ENCODE data around the gene VEGFB. TPM values are rescaled to one million over a fixed set of nuclear protein-coding genes. Genes with fewer than 3 reads are reported as not detected.

VEGFB gene
- total RNA-seq, 1 experiment from 2014 or later = 47.5 TPM

DNA sequence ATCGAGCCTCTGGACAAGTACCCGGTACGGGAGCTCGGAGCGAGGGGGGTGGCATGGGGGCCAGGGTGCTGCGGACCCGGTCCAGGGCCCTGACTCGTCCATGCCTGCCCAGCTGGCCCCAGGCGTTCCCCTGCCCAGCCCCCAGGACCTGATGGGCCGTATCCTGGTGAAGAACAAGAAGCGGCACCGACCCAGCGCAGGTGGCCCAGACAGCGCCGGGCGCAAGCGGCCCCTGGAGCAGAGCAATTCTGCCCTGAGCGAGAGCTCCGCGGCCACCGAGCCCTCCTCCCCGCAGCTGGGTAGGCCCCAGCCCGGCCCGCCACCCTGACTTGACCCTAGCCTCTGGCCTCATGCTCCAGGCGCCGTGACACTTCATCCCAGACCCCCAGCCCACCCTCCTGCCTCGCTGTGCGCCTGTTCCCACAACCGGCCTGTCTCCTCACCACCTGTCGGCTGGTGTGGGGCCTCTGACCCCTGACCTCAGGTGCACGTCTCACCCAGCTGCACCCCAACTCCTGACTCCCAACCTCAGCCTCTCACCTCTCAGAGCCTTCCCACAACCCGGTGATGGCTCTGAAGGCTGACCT, 24.7 kb downstream of the VEGFB start:
- ATAC-seq (no peak), DNase-seq (ENCODE audit: low read depth, low spot score) (no peak)
- CTCF ChIA-PET = no interaction called here
- Histone ChIP-seq H3K4me3 (replicated peaks in 1 of 2; ENCODE audit: low read depth in 1 of 2, low read length in 2 of 2) (no peak overlapping the region), H3K4me2 (ENCODE audit: low read length) (no peak overlapping the region), H3K79me2 (ENCODE audit: insufficient read depth, low read length) (peaks cover 14% of the 10 kb centered on the region; the same call in 1 of the 2 replicates), H3K27ac (ENCODE audit: low read depth, low read length) (no peak overlapping the region), H3K27me3 (ENCODE audit: insufficient read depth, low read length) (no peaks in the 10 kb centered on the region), H2AFZ (ENCODE audit: low read depth, low read length, poor library complexity, severe bottlenecking) (no peak overlapping the region), H3K4me1 (ENCODE audit: control insufficient read depth in 1 of 2, insufficient read depth in 2 of 2, low read length in 2 of 2) (peaks cover 4 to 11% of the 10 kb centered on the region in 2 experiments; a peak in 3 of 4 replicates), H3K9ac (ENCODE audit: low read length) (no peak overlapping the region), H4K20me1 (ENCODE audit: insufficient read depth) (no peaks in the 10 kb centered on the region), H3K9me3 (ENCODE audit: control insufficient read depth in 1 of 2, insufficient read depth in 1 of 2, low read depth in 1 of 2, low read length in 2 of 2) (no peaks in the 10 kb centered on the region), H3K36me3 (ENCODE audit: control insufficient read depth in 1 of 2, insufficient read depth in 2 of 2, low read length in 2 of 2) (peaks cover 30 to 67% of the 10 kb centered on the region in 2 experiments; a peak in 3 of 4 replicates), H3K9me2 (ENCODE audit: insufficient read depth) (no peaks in the 10 kb centered on the region)
- intact Hi-C loops (cut with micrococcal nuclease) = no loop called here
- TF ChIP-seq CBX3 (IDR thresholded peaks at IDR 0.05; ENCODE audit: low read depth) (no peak), SP1 (IDR thresholded peaks at IDR 0.05; ENCODE audit: low read depth) (no peak), JUND (IDR thresholded peaks at IDR 0.05) (no peak), CEBPB (IDR thresholded peaks at IDR 0.05; ENCODE audit: low read depth) (no peak), ZNF274 (IDR thresholded peaks at IDR 0.05; ENCODE audit: low read depth, low read length) (no peak), EGR1 (IDR thresholded peaks at IDR 0.05; ENCODE audit: low read depth) (no peak), SIN3A (IDR thresholded peaks at IDR 0.05; ENCODE audit: low read depth) (no peak), ELF1 (IDR thresholded peaks at IDR 0.05; ENCODE audit: borderline replicate concordance, low read depth) (no peak), ZFX (IDR thresholded peaks at IDR 0.05) (no peak), EZH2phosphoT487 (IDR thresholded peaks at IDR 0.05; ENCODE audit: borderline replicate concordance) (no peak), YY1 (IDR thresholded peaks at IDR 0.05; ENCODE audit: extremely low read depth, insufficient replicate concordance, low read depth, low read length) (no peak), EZH2 (IDR thresholded peaks at IDR 0.05) (no peak), POLR2AphosphoS5 (IDR thresholded peaks at IDR 0.05; ENCODE audit: low read depth, low read length) (no peak), FOSL1 (IDR thresholded peaks at IDR 0.05; ENCODE audit: low read depth) (no peak), SRF (IDR thresholded peaks at IDR 0.05; ENCODE audit: low read depth) (no peak)
- TF ChIP-seq, protein P1, sequence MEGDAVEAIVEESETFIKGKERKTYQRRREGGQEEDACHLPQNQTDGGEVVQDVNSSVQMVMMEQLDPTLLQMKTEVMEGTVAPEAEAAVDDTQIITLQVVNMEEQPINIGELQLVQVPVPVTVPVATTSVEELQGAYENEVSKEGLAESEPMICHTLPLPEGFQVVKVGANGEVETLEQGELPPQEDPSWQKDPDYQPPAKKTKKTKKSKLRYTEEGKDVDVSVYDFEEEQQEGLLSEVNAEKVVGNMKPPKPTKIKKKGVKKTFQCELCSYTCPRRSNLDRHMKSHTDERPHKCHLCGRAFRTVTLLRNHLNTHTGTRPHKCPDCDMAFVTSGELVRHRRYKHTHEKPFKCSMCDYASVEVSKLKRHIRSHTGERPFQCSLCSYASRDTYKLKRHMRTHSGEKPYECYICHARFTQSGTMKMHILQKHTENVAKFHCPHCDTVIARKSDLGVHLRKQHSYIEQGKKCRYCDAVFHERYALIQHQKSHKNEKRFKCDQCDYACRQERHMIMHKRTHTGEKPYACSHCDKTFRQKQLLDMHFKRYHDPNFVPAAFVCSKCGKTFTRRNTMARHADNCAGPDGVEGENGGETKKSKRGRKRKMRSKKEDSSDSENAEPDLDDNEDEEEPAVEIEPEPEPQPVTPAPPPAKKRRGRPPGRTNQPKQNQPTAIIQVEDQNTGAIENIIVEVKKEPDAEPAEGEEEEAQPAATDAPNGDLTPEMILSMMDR (IDR thresholded peaks at IDR 0.05 in 2 of 3, conservative IDR thresholded peaks at IDR 0.05 in 1 of 3; ENCODE audit: borderline replicate concordance in 1 of 3, insufficient read depth in 1 of 3, low read depth in 2 of 3, low read length in 2 of 3) = no peak
- TF ChIP-seq, protein P2, sequence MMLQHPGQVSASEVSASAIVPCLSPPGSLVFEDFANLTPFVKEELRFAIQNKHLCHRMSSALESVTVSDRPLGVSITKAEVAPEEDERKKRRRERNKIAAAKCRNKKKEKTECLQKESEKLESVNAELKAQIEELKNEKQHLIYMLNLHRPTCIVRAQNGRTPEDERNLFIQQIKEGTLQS (IDR thresholded peaks at IDR 0.05) = no peak
- TF ChIP-seq, protein P3, sequence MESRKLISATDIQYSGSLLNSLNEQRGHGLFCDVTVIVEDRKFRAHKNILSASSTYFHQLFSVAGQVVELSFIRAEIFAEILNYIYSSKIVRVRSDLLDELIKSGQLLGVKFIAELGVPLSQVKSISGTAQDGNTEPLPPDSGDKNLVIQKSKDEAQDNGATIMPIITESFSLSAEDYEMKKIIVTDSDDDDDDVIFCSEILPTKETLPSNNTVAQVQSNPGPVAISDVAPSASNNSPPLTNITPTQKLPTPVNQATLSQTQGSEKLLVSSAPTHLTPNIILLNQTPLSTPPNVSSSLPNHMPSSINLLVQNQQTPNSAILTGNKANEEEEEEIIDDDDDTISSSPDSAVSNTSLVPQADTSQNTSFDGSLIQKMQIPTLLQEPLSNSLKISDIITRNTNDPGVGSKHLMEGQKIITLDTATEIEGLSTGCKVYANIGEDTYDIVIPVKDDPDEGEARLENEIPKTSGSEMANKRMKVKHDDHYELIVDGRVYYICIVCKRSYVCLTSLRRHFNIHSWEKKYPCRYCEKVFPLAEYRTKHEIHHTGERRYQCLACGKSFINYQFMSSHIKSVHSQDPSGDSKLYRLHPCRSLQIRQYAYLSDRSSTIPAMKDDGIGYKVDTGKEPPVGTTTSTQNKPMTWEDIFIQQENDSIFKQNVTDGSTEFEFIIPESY (IDR thresholded peaks at IDR 0.05; ENCODE audit: extremely low read depth, insufficient replicate concordance, low read length) = no peak
- TF ChIP-seq, protein P4, sequence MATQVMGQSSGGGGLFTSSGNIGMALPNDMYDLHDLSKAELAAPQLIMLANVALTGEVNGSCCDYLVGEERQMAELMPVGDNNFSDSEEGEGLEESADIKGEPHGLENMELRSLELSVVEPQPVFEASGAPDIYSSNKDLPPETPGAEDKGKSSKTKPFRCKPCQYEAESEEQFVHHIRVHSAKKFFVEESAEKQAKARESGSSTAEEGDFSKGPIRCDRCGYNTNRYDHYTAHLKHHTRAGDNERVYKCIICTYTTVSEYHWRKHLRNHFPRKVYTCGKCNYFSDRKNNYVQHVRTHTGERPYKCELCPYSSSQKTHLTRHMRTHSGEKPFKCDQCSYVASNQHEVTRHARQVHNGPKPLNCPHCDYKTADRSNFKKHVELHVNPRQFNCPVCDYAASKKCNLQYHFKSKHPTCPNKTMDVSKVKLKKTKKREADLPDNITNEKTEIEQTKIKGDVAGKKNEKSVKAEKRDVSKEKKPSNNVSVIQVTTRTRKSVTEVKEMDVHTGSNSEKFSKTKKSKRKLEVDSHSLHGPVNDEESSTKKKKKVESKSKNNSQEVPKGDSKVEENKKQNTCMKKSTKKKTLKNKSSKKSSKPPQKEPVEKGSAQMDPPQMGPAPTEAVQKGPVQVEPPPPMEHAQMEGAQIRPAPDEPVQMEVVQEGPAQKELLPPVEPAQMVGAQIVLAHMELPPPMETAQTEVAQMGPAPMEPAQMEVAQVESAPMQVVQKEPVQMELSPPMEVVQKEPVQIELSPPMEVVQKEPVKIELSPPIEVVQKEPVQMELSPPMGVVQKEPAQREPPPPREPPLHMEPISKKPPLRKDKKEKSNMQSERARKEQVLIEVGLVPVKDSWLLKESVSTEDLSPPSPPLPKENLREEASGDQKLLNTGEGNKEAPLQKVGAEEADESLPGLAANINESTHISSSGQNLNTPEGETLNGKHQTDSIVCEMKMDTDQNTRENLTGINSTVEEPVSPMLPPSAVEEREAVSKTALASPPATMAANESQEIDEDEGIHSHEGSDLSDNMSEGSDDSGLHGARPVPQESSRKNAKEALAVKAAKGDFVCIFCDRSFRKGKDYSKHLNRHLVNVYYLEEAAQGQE (IDR thresholded peaks at IDR 0.05; ENCODE audit: low read depth) = no peak
- TF ChIP-seq, protein P5, sequence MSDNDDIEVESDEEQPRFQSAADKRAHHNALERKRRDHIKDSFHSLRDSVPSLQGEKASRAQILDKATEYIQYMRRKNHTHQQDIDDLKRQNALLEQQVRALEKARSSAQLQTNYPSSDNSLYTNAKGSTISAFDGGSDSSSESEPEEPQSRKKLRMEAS (IDR thresholded peaks at IDR 0.05) = no peak
- no TSS peak for BruUV-seq (replicated peaks)
- POLR2A ChIA-PET = no interaction called here
- RAD21 ChIA-PET (ENCODE audit: low non-redundant PET in 1 of 2, low total read pairs in 2 of 2, uncharacterized antibody in 2 of 2, unreplicated experiment in 2 of 2) = no interaction called here
